Natural killer cell (primary cell): ENCODE data around the gene ISG20. TPM values are rescaled to one million over a fixed set of nuclear protein-coding genes. Genes with fewer than 3 reads are reported as not detected.

ENCODE experiments used
- ATAC-seq, 3 donors: fragments of 150-1000 bp in 2 of 3; fragments of 200-7000 bp in 1 of 3; cut with Tn5 transposase; 1 replicate in 1 of 3; 2 replicates in 2 of 3; pipeline ENCODE4 v1.10.0; 2021; ENCODE audit warnings: mild to moderate bottlenecking in 2 of 3, moderate library complexity in 2 of 3
- DNase-seq, 2 donors: peaks; one replicate each; pipeline versions ENCODE4 v3.0.0 to v3.0.0-alpha.2; 2013 to 2021; ENCODE audit warnings: mixed read lengths in 1 of 2
- H3K27ac ChIP-seq: one replicate; pipeline ENCODE4 v1.5.1; 2013; ENCODE audit warnings: mild to moderate bottlenecking, low read length
- H3K27me3 ChIP-seq: one replicate; pipeline ENCODE4 v1.6.1; 2013; ENCODE audit warnings: low read length; ENCODE audit not compliant: control insufficient read depth, insufficient read depth
- H3K36me3 ChIP-seq: one replicate; pipeline ENCODE4 v1.6.1; 2013; ENCODE audit warnings: low read length; ENCODE audit not compliant: control insufficient read depth, insufficient read depth
- H3K4me1 ChIP-seq: one replicate; pipeline ENCODE4 v1.6.1; 2013; ENCODE audit warnings: low read length; ENCODE audit not compliant: control insufficient read depth, insufficient read depth
- H3K4me3 ChIP-seq: one replicate; pipeline ENCODE4 v1.5.1; 2013; ENCODE audit warnings: low read length
- H3K9me3 ChIP-seq: one replicate; pipeline ENCODE4 v1.6.1; 2013; ENCODE audit warnings: low read length; ENCODE audit not compliant: control insufficient read depth, insufficient read depth
- H3K27ac Mint-ChIP-seq, 2 donors: one replicate each; pipeline ENCODE4 v1.8.0; 2022; ENCODE audit warnings: mild to moderate bottlenecking in 2 of 2, mixed read lengths in 2 of 2, moderate library complexity in 1 of 2
- H3K27me3 Mint-ChIP-seq, 2 donors: one replicate each; pipeline ENCODE4 v1.8.0; 2022; ENCODE audit warnings: low read depth in 2 of 2, mixed read lengths in 2 of 2
- H3K36me3 Mint-ChIP-seq: one replicate; pipeline ENCODE4 v1.8.0; 2022; ENCODE audit warnings: mixed read lengths
- H3K4me1 Mint-ChIP-seq, 2 donors: one replicate each; pipeline ENCODE4 v1.8.0; 2022; ENCODE audit warnings: mixed read lengths in 2 of 2
- H3K4me3 Mint-ChIP-seq: one replicate; pipeline ENCODE4 v1.8.0; 2022; ENCODE audit warnings: mild to moderate bottlenecking, moderate library complexity, mixed read lengths
- H3K9me3 Mint-ChIP-seq, 2 donors: one replicate each; pipeline ENCODE4 v1.8.0; 2022; ENCODE audit warnings: mixed read lengths in 2 of 2
- CTCF ChIP-seq: fragments of 200-600 bp; IDR thresholded peaks from one replicate; pipeline ENCODE4 v1.8.0; 2022; ENCODE audit warnings: antibody characterized with exemption
- WGBS: methylation state at CpG from one replicate; pipeline ENCODE4 v1.1.7; 2013; ENCODE audit warnings: missing lambda C conversion rate; ENCODE audit not compliant: insufficient coverage; 5-methylcytosine and 5-hydroxymethylcytosine counted together
- intact Hi-C: fragments of 100-400 bp; cut with micrococcal nuclease; formaldehyde crosslinking; loops from one replicate; pipeline ENCODE4 v1.14.2; 2022
- total RNA-seq, 4 donors: library from RNA; stranded (reverse); fragments of 120-200 nt in 1 of 4; gene quantifications; one replicate each; pipeline versions ENCODE4 v1.2.3 to v1.2.4, GENCODE V29; 2013 to 2022

Gene ISG20
- total RNA-seq, 3 donors from 2014 or later (not counting 1 experiment from before 2014, with no cell fraction given) = 80.6 to 137 (median 116) TPM

GRCh38 chr15:88635318-88635717, 3.5 kb upstream of the ISG20 start:
- H3K9me3 Mint-ChIP-seq = no peaks in the 10 kb centered on the region
- DNase-seq (peak in 1 of 2 donors; percentile 82), ATAC-seq (peak; percentile 19 to 50 (median 24))
- H3K27ac ChIP-seq = peak overlapping the region; percentile 96
- intact Hi-C loops = no loop called here
- H3K4me1 Mint-ChIP-seq = peaks cover 53 to 56% of the 10 kb centered on the region in 2 donors
- 0% methylated on average over 6 of the region's 6 CpGs for WGBS
- TF ChIP-seq CTCF = no peak
- peak overlapping the region; percentile 22 for H3K4me3 ChIP-seq
- H3K27ac Mint-ChIP-seq = peak overlapping the region; percentile 97 to 98
- no peaks in the 10 kb centered on the region for H3K27me3 Mint-ChIP-seq
- H3K4me1 ChIP-seq = peaks cover 63% of the 10 kb centered on the region
- H3K36me3 ChIP-seq = peaks cover 7% of the 10 kb centered on the region
- H3K4me3 Mint-ChIP-seq = peak overlapping the region; percentile 67
- no peaks in the 10 kb centered on the region for H3K27me3 ChIP-seq
- no peaks in the 10 kb centered on the region for H3K36me3 Mint-ChIP-seq
- no peaks in the 10 kb centered on the region for H3K9me3 ChIP-seq

- peak overlapping the region; percentile 22 for H3K4me3 ChIP-seq
- WGBS = 72% methylated on average over 11 of the region's 11 CpGs
- no peaks in the 10 kb centered on the region for H3K36me3 Mint-ChIP-seq
- H3K27ac Mint-ChIP-seq = peak overlapping the region; percentile 97 to 98
- intact Hi-C loops = no loop called here
- no peaks in the 10 kb centered on the region for H3K27me3 ChIP-seq
- peak overlapping the region; percentile 67 for H3K4me3 Mint-ChIP-seq
- peak overlapping the region; percentile 96 for H3K27ac ChIP-seq
- H3K36me3 ChIP-seq = peaks cover 1% of the 10 kb centered on the region
- peaks cover 63% of the 10 kb centered on the region for H3K4me1 ChIP-seq
- H3K27me3 Mint-ChIP-seq = no peaks in the 10 kb centered on the region
- peak; percentile 33 to 91 for DNase-seq
- no peak for TF ChIP-seq CTCF
- ATAC-seq = no peak
- no peaks in the 10 kb centered on the region for H3K9me3 ChIP-seq
- peaks cover 54 to 56% of the 10 kb centered on the region in 2 donors for H3K4me1 Mint-ChIP-seq
- H3K9me3 Mint-ChIP-seq = no peaks in the 10 kb centered on the region
Observed at GRCh38 chr15:88636050-88636449, 2.8 kb upstream of the ISG20 start.

- TF ChIP-seq CTCF = no peak
- 90% methylated on average over 5 of the region's 5 CpGs for whole genome bisulfite sequencing
Observed at GRCh38 chr15:88636654-88637053, 2.2 kb upstream of the ISG20 start.

GRCh38 chr15:88637436-88637835, 1.4 kb upstream of the ISG20 start:
- intact Hi-C loops = no loop called here
- no peak for TF ChIP-seq CTCF
- Mint-ChIP-seq H3K27ac (peak overlapping the region; percentile 97 to 98), H3K4me3 (peak overlapping the region; percentile 92), H3K9me3 (no peaks in the 10 kb centered on the region), H3K36me3 (no peaks in the 10 kb centered on the region), H3K27me3 (no peaks in the 10 kb centered on the region), H3K4me1 (peaks cover 60 to 61% of the 10 kb centered on the region in 2 donors)
- ATAC-seq (no peak), DNase-seq (no peak)
- no peak overlapping the region for H3K4me3 ChIP-seq
- no peaks in the 10 kb centered on the region for H3K27me3 ChIP-seq
- H3K36me3 ChIP-seq = peaks cover 5% of the 10 kb centered on the region
- peaks cover 76% of the 10 kb centered on the region for H3K4me1 ChIP-seq
- peak overlapping the region; percentile 96 for H3K27ac ChIP-seq
- 83% methylated on average over 7 of the region's 7 CpGs for WGBS
- H3K9me3 ChIP-seq = no peaks in the 10 kb centered on the region

More at GRCh38 chr15:88636654-88637053, 2.2 kb upstream of the ISG20 start:
- no peak for ATAC-seq
- peaks cover 69% of the 10 kb centered on the region for H3K4me1 ChIP-seq
- no peak overlapping the region for H3K4me3 ChIP-seq
- peak overlapping the region; percentile 96 for H3K27ac ChIP-seq
- peaks cover 54 to 56% of the 10 kb centered on the region in 2 donors for H3K4me1 Mint-ChIP-seq
- intact Hi-C loops = no loop called here
- no peaks in the 10 kb centered on the region for H3K36me3 ChIP-seq
- no peaks in the 10 kb centered on the region for H3K9me3 Mint-ChIP-seq
- peak overlapping the region; percentile 67 for H3K4me3 Mint-ChIP-seq
- peak overlapping the region; percentile 97 to 98 for H3K27ac Mint-ChIP-seq
- H3K27me3 ChIP-seq = no peaks in the 10 kb centered on the region
- no peaks in the 10 kb centered on the region for H3K27me3 Mint-ChIP-seq
- H3K36me3 Mint-ChIP-seq = no peaks in the 10 kb centered on the region
- no peak for DNase-seq
- H3K9me3 ChIP-seq = no peaks in the 10 kb centered on the region
